Measurements from ENCODE around the gene PLCL1. TPM values are rescaled to one million over a fixed set of nuclear protein-coding genes. Genes with fewer than 3 reads are reported as not detected.

Gene PLCL1
- total RNA-seq, 3 donors from 2014 or later, result 6.6 to 11.3 (median 11.1) TPM

- intact Hi-C loops (cut with DNase I; ENCODE audit: low total_unique reads), result no loop called here
- Histone ChIP-seq H3K9me3 (no peaks in the 10 kb centered on the region), H3K27ac (no peak overlapping the region), H3K4me3 (no peak overlapping the region), H3K4me1 (no peaks in the 10 kb centered on the region), H3K36me3 (no peaks in the 10 kb centered on the region), H3K27me3 (no peaks in the 10 kb centered on the region)
- DNase-seq (ENCODE audit: low spot score in 2 of 2), result no peak
- no peak for TF ChIP-seq POLR2AphosphoS5 (IDR thresholded peaks at IDR 0.05)
Measured at GRCh38 chr2:197885126-197885525, 80.7 kb downstream of the PLCL1 start.

- H3K4me1 ChIP-seq, result no peaks in the 10 kb centered on the region
- H3K4me3 ChIP-seq, result no peak overlapping the region
- no peak for DNase-seq (ENCODE audit: low spot score in 2 of 2)
- TF ChIP-seq POLR2AphosphoS5 (IDR thresholded peaks at IDR 0.05) (no peak), CTCF (IDR thresholded peaks at IDR 0.05) (no peak), POLR2A (IDR thresholded peaks at IDR 0.05) (no peak)
- intact Hi-C loops (cut with DNase I; ENCODE audit: low total_unique reads), result no loop called here
- H3K27me3 ChIP-seq, result no peaks in the 10 kb centered on the region
- no peak overlapping the region for H3K27ac ChIP-seq
- no peaks in the 10 kb centered on the region for H3K36me3 ChIP-seq
- H3K9me3 ChIP-seq, result no peaks in the 10 kb centered on the region
Measured at GRCh38 chr2:197885587-197885986, 81.2 kb downstream of the PLCL1 start.

- H3K9me3 ChIP-seq, result no peaks in the 10 kb centered on the region
- H3K27ac ChIP-seq, result no peak overlapping the region
- no peaks in the 10 kb centered on the region for H3K36me3 ChIP-seq
- H3K4me3 ChIP-seq, result no peak overlapping the region
- H3K4me1 ChIP-seq, result no peaks in the 10 kb centered on the region
- no peaks in the 10 kb centered on the region for H3K27me3 ChIP-seq
- TF ChIP-seq CTCF (IDR thresholded peaks at IDR 0.05) (no peak), POLR2AphosphoS5 (IDR thresholded peaks at IDR 0.05) (no peak), POLR2A (IDR thresholded peaks at IDR 0.05) (no peak)
- intact Hi-C loops (cut with DNase I; ENCODE audit: low total_unique reads), result no loop called here
- no peak for DNase-seq (ENCODE audit: low spot score in 2 of 2)
Measured at GRCh38 chr2:197888321-197888720, 83.9 kb downstream of the PLCL1 start.

GRCh38 chr2:197889041-197889440 is 84.6 kb downstream of the PLCL1 start:
- H3K27ac ChIP-seq, result no peak overlapping the region
- no peaks in the 10 kb centered on the region for H3K4me1 ChIP-seq
- DNase-seq (ENCODE audit: low spot score in 2 of 2), result no peak
- H3K36me3 ChIP-seq, result no peaks in the 10 kb centered on the region
- intact Hi-C loops (cut with DNase I; ENCODE audit: low total_unique reads), result no loop called here
- H3K27me3 ChIP-seq, result no peaks in the 10 kb centered on the region
- TF ChIP-seq CTCF (IDR thresholded peaks at IDR 0.05) (no peak), POLR2AphosphoS5 (IDR thresholded peaks at IDR 0.05) (no peak), POLR2A (IDR thresholded peaks at IDR 0.05) (no peak)
- H3K4me3 ChIP-seq, result no peak overlapping the region
- no peaks in the 10 kb centered on the region for H3K9me3 ChIP-seq

- H3K4me1 ChIP-seq, result no peaks in the 10 kb centered on the region
Measured at GRCh38 chr2:197890168-197890567, 85.8 kb downstream of the PLCL1 start.

More at GRCh38 chr2:197890168-197890567, 85.8 kb downstream of the PLCL1 start:
- H3K9me3 ChIP-seq, result no peaks in the 10 kb centered on the region
- no peak for DNase-seq (ENCODE audit: low spot score in 2 of 2)
- no peak overlapping the region for H3K27ac ChIP-seq
- H3K36me3 ChIP-seq, result no peaks in the 10 kb centered on the region
- no peaks in the 10 kb centered on the region for H3K27me3 ChIP-seq
- TF ChIP-seq CTCF (IDR thresholded peaks at IDR 0.05), result no peak
- TF ChIP-seq POLR2AphosphoS5 (IDR thresholded peaks at IDR 0.05), result no peak
- no peak for TF ChIP-seq POLR2A (IDR thresholded peaks at IDR 0.05)
- intact Hi-C loops (cut with DNase I; ENCODE audit: low total_unique reads), result no loop called here
- H3K4me3 ChIP-seq, result no peak overlapping the region

Measured in breast epithelium (tissue), 4 donors.